A549 (cell line): Measurements from ENCODE around the gene SOWAHC. TPM values are rescaled to one million over a fixed set of nuclear protein-coding genes. Genes with fewer than 3 reads are reported as not detected.

Experiments used
- ATAC-seq, 2 experiments: fragments of 200-7000 bp in 1 of 2; fragments of >200 bp in 1 of 2; cut with Nextera tagmentation in 1 of 2; cut with Tn5 transposase in 1 of 2; 3 replicates each; pipeline versions ENCODE4 v1.8.0 to v1.9.1; 2018 to 2020; ENCODE audit warnings: mild to moderate bottlenecking in 1 of 2, moderate library complexity in 1 of 2
- CTCF ChIA-PET: fragments of 300-600 bp; sonication (Branson Sonifier 250); formaldehyde crosslinking; extraction: SDS; loops from one replicate; lab custom pipeline; 2021; ENCODE audit warnings: antibody characterized with exemption, inconsistent platforms; lab: Yijun Ruan, JAX
- POLR2A ChIA-PET: fragments of 350-600 bp; formaldehyde crosslinking; extraction: SDS; loops from one replicate; lab custom pipeline; 2021; ENCODE audit warnings: antibody characterized with exemption, inconsistent platforms; lab: Yijun Ruan, JAX
- DNase-seq, 2 experiments: peaks; one replicate each; pipeline versions ENCODE4 v3.0.0 to v3.0.0-alpha.2; 2011 to 2016; ENCODE audit warnings: low read depth in 1 of 2, low spot score in 1 of 2
- FAIRE-seq: peaks from 2 replicates; lab custom pipeline; 2011; peaks lifted over from hg19 to GRCh38; lab: Jason Lieb, UNC
- H3K27ac ChIP-seq, 2 experiments: fragments of >200 bp; sonication (Bioruptor Twin); formaldehyde crosslinking; 3 replicates each; pipeline ENCODE4 v1.5.1; 2016 to 2017
- H3K4me1 ChIP-seq: fragments of >200 bp; sonication (Bioruptor Twin); formaldehyde crosslinking; 3 replicates; pipeline ENCODE4 v1.6.1; 2016
- H3K4me2 ChIP-seq: fragments of >200 bp; sonication (Bioruptor Twin); formaldehyde crosslinking; 3 replicates; pipeline ENCODE4 v1.6.1; 2016
- H3K4me3 ChIP-seq: fragments of >200 bp; sonication (Bioruptor Twin); formaldehyde crosslinking; 3 replicates; pipeline ENCODE4 v1.5.1; 2016
- H3K9me3 ChIP-seq: fragments of >200 bp; sonication (Bioruptor Twin); formaldehyde crosslinking; 3 replicates; pipeline ENCODE4 v1.6.1; 2016
- CBX2 ChIP-seq: fragments of 200-600 bp; sonication (generic); IDR thresholded peaks from 2 replicates; pipeline ENCODE4 v1.6.1; 2016; ENCODE audit warnings: low read depth, mild to moderate bottlenecking, borderline replicate concordance
- E2F6 ChIP-seq: IDR thresholded peaks from 2 replicates; pipeline ENCODE4 v1.6.1; 2012; ENCODE audit warnings: low read depth, borderline replicate concordance
- EHF ChIP-seq: fragments of 250-450 bp; sonication (Bioruptor Pico); IDR thresholded peaks from 2 replicates; pipeline ENCODE4 v1.5.0; 2020; ENCODE audit warnings: mild to moderate bottlenecking
- EP300 ChIP-seq, 2 experiments: fragments of >200 bp; sonication (Bioruptor Twin); formaldehyde crosslinking; IDR thresholded peaks; 2 replicates in 1 of 2; 3 replicates in 1 of 2; pipeline ENCODE4 v1.6.1; 2016 to 2017
- HOXB13 ChIP-seq: fragments of 250-450 bp; sonication (Bioruptor Pico); IDR thresholded peaks from 2 replicates; pipeline ENCODE4 v1.5.0; 2020; ENCODE audit warnings: low read depth, mild to moderate bottlenecking, moderate library complexity
- HOXB5 ChIP-seq: fragments of 250-450 bp; sonication (Bioruptor Pico); IDR thresholded peaks from 2 replicates; pipeline ENCODE4 v1.5.0; 2020; ENCODE audit warnings: mild to moderate bottlenecking, moderate library complexity
- JUN ChIP-seq, 2 experiments: fragments of >200 bp; sonication (Bioruptor Twin); formaldehyde crosslinking; IDR thresholded peaks; 2 replicates in 1 of 2; 3 replicates in 1 of 2; pipeline ENCODE4 v1.6.1; 2016 to 2017
- RAD21 ChIP-seq, 2 experiments: fragments of >200 bp in 1 of 2; sonication (Bioruptor Twin) in 1 of 2; formaldehyde crosslinking in 1 of 2; IDR thresholded peaks in 1 of 2; conservative IDR thresholded peaks in 1 of 2; 2 replicates in 1 of 2; 3 replicates in 1 of 2; pipeline ENCODE4 v1.6.1; 2012 to 2018; ENCODE audit warnings: inconsistent platforms in 1 of 2
- RARB ChIP-seq: fragments of 250-450 bp; sonication (Bioruptor Pico); IDR thresholded peaks from 2 replicates; pipeline ENCODE4 v1.8.0; 2021; ENCODE audit warnings: mild to moderate bottlenecking, moderate library complexity
- RCOR1 ChIP-seq: fragments of 150-350 bp; IDR thresholded peaks from 2 replicates; pipeline ENCODE4 v1.6.1; 2014; ENCODE audit warnings: antibody characterized with exemption, low read length, low read depth
- SREBF2 ChIP-seq: fragments of 450-650 bp; IDR thresholded peaks from 2 replicates; pipeline ENCODE4 v1.6.1; 2014; ENCODE audit warnings: mild to moderate bottlenecking, moderate library complexity
- ZFP36 ChIP-seq: fragments of 450-650 bp; IDR thresholded peaks from 2 replicates; pipeline ENCODE4 v1.6.1; 2014; ENCODE audit warnings: borderline replicate concordance; ENCODE audit not compliant: partially characterized antibody
- WGBS: methylation state at CpG from one replicate; pipeline ENCODE4 v1.1.6; 2017; ENCODE audit errors: missing lambda C conversion rate; 5-methylcytosine and 5-hydroxymethylcytosine counted together
- polyA plus RNA-seq, 4 experiments: library from polyadenylated mRNA; depleted of rRNA in 3 of 4; stranded (reverse); fragments of >200 nt; fragmentation: RNase III in 1 of 4; extraction: RNeasy Plus Mini Kit Qiagen cat#74134 plus additional on column Dnase treatment in 1 of 4; gene quantifications; 2 replicates in 3 of 4; 3 replicates in 1 of 4; pipeline ENCODE4 v1.2.3, GENCODE V29; 2011 to 2017
- TF ChIP-seq, protein P1 (sequence below): fragments of 250-450 bp; sonication (Bioruptor Pico); IDR thresholded peaks from 2 replicates; pipeline ENCODE4 v1.5.0; 2021; ENCODE audit warnings: mild to moderate bottlenecking, moderate library complexity, borderline replicate concordance
- TF ChIP-seq, protein P2 (sequence below): fragments of 150-350 bp; IDR thresholded peaks from 2 replicates; pipeline ENCODE4 v1.6.1; 2014; ENCODE audit warnings: low read depth, mild to moderate bottlenecking, low read length

The SOWAHC gene
- polyA plus RNA-seq, 2 of the 4 experiments (the other 2 are of a cell fraction): 13.7 to 14.2 TPM

DNA sequence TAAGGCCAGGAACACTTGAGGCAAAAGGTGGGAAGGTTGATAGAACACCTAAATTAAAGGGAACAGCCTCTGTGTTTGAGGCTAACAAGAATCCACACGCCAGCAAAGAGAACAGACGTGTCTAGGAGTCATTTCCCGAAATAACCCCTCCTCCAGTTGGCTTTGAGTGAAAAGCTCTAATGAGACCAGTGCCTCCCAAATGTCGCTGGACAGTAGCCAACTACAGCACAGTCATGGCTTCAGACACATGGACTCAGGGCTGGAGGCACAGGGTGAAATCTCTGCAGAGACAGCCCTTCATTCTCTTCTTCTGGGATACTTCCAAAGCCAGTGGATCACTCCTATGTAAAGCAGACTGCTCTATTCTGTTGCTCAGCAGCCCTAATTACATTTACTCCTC, 49.6 kb downstream of the SOWAHC start:
- Histone ChIP-seq H3K4me2 (no peak overlapping the region), H3K27ac (no peak overlapping the region), H3K4me3 (no peak overlapping the region), H3K4me1 (no peaks in the 10 kb centered on the region), H3K9me3 (no peaks in the 10 kb centered on the region)
- TF ChIP-seq SREBF2 (no peak), CBX2 (no peak)
- 51% methylated on average over 4 of the region's 4 CpGs for WGBS
- DNase-seq: no peak
- no peak for ATAC-seq
- ChIA-PET POLR2A (interaction anchor here (0.9 kb wide), 1 partner anchor 49 kb away, joined by 3 read pairs; no protein-coding TSS in a partner anchor), CTCF (interaction anchor here (0.8 to 2.1 kb wide), 2 partner anchors 117 to 150 kb away, joined by 3 to 11 read pairs; no protein-coding TSS in a partner anchor)
- FAIRE-seq: no peak

DNA sequence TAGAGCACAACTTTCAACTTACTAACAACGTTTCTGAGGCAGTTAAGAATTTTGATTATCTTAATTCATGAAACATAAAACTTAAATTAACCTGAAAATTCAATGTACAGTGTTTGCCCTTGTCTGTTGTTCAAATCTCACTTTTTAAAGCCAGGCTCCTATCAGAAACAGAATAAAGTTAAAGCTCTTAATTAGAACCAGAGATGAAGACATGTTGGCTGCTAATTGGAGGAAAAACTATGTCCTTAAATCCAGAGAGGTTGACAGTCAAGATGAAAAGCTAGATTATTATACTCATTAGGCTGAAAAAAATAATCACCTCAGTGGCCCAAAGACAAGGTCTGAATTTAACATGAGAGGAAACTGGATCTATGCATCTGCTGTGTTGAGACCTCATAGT, 52.3 kb downstream of the SOWAHC start:
- DNase-seq (no peak), FAIRE-seq (no peak), ATAC-seq (no peak)
- CTCF ChIA-PET: interaction anchor here (1.0 kb wide), 1 partner anchor 9 kb away, joined by 3 read pairs; no protein-coding TSS in a partner anchor
- 2% methylated on average over 1 of the region's 1 CpG for WGBS
- Histone ChIP-seq H3K4me1 (no peaks in the 10 kb centered on the region), H3K4me2 (no peak overlapping the region), H3K27ac (no peak overlapping the region), H3K9me3 (no peaks in the 10 kb centered on the region), H3K4me3 (no peak overlapping the region)
- POLR2A ChIA-PET: no interaction called here
- TF ChIP-seq ZFP36: no peak
- TF ChIP-seq HOXB5: no peak
- TF ChIP-seq EHF (CRISPR knock-in tag): no peak
- TF ChIP-seq RCOR1: no peak
- TF ChIP-seq, protein P1, sequence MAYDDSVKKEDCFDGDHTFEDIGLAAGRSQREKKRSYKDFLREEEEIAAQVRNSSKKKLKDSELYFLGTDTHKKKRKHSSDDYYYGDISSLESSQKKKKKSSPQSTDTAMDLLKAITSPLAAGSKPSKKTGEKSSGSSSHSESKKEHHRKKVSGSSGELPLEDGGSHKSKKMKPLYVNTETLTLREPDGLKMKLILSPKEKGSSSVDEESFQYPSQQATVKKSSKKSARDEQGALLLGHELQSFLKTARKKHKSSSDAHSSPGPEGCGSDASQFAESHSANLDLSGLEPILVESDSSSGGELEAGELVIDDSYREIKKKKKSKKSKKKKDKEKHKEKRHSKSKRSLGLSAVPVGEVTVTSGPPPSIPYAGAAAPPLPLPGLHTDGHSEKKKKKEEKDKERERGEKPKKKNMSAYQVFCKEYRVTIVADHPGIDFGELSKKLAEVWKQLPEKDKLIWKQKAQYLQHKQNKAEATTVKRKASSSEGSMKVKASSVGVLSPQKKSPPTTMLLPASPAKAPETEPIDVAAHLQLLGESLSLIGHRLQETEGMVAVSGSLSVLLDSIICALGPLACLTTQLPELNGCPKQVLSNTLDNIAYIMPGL (CRISPR knock-in tag): no peak
- TF ChIP-seq EP300 (IDR thresholded peaks at IDR 0.05): no peak
- no peak for TF ChIP-seq RAD21 (conservative IDR thresholded peaks at IDR 0.05 in 1 of 2, IDR thresholded peaks at IDR 0.05 in 1 of 2)
- no peak for TF ChIP-seq E2F6
- no peak for TF ChIP-seq RARB
- TF ChIP-seq, protein P2, sequence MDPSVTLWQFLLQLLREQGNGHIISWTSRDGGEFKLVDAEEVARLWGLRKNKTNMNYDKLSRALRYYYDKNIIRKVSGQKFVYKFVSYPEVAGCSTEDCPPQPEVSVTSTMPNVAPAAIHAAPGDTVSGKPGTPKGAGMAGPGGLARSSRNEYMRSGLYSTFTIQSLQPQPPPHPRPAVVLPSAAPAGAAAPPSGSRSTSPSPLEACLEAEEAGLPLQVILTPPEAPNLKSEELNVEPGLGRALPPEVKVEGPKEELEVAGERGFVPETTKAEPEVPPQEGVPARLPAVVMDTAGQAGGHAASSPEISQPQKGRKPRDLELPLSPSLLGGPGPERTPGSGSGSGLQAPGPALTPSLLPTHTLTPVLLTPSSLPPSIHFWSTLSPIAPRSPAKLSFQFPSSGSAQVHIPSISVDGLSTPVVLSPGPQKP: no peak
- no peak for TF ChIP-seq HOXB13
- no peak for TF ChIP-seq JUN (IDR thresholded peaks at IDR 0.05)

Other genes starting within 250 kb of the SOWAHC start
- 76.9 and 87.6 TPM in 2 replicates for gene SEPTIN10, start 398 bp upstream of the SOWAHC start, polyA plus RNA-seq (2011; rRNA removed)
- gene SEPTIN10, start 398 bp upstream of the SOWAHC start, polyA plus RNA-seq (2017; fragmentation: RNase III; extraction: RNeasy Plus Mini Kit Qiagen cat#74134 plus additional on column Dnase treatment): 84.8 to 95.0 TPM (median 93.1 TPM) in 3 replicates
- 16.9 and 24.8 TPM in 2 replicates for gene RGPD5, start 179.9 kb downstream of the SOWAHC start, polyA plus RNA-seq (2011; rRNA removed)
- 9.8 to 10.8 TPM (median 9.9 TPM) in 3 replicates for gene RGPD5, start 179.9 kb downstream of the SOWAHC start, polyA plus RNA-seq (2017; fragmentation: RNase III; extraction: RNeasy Plus Mini Kit Qiagen cat#74134 plus additional on column Dnase treatment)